GM19452 (cell line): Measurements from ENCODE around the gene CACNB4.

Source experiments
- ATAC-seq: cut with Tn5 transposase; IDR thresholded peaks from one replicate; pipeline ENCODE4 v1.9.1; 2021; ENCODE audit not compliant: unreplicated experiment

CACNB4 gene

GRCh38 chr2:151862700-151863099, 236.1 kb downstream of the CACNB4 start:
- ATAC-seq: peak; percentile 99

- no peak for ATAC-seq
Measured at GRCh38 chr2:151861174-151861573, 237.7 kb downstream of the CACNB4 start.

- no peak for ATAC-seq
Measured at GRCh38 chr2:151860613-151861146, 238.2 kb downstream of the CACNB4 start.

- ATAC-seq: no peak
Measured at GRCh38 chr2:151860210-151860609, 238.6 kb downstream of the CACNB4 start.

- ATAC-seq: no peak
Measured at GRCh38 chr2:151857650-151858049, 241.2 kb downstream of the CACNB4 start.

- no peak for ATAC-seq
Measured at GRCh38 chr2:151855111-151855510, 243.7 kb downstream of the CACNB4 start.

GRCh38 chr2:151853070-151853758, 245.6 kb downstream of the CACNB4 start:
- no peak for ATAC-seq

GRCh38 chr2:151852260-151853069, 246.4 kb downstream of the CACNB4 start:
- no peak for ATAC-seq

GRCh38 chr2:151851761-151852160, 247.1 kb downstream of the CACNB4 start:
- ATAC-seq: no peak

- ATAC-seq: no peak
Measured at GRCh38 chr2:151849413-151850010, 249.3 kb downstream of the CACNB4 start.

- ATAC-seq: peak; percentile 44
Measured at GRCh38 chr2:151845884-151846283, 253.0 kb downstream of the CACNB4 start.

GRCh38 chr2:151845481-151845880, 253.4 kb downstream of the CACNB4 start:
- ATAC-seq: no peak

- no peak for ATAC-seq
Measured at GRCh38 chr2:151844211-151844896, 254.5 kb downstream of the CACNB4 start.

GRCh38 chr2:151843691-151844061, 255.2 kb downstream of the CACNB4 start:
- ATAC-seq: no peak

- peak; percentile 24 for ATAC-seq
Measured at GRCh38 chr2:151842830-151843690, 255.8 kb downstream of the CACNB4 start.

GRCh38 chr2:151841047-151841424, 257.8 kb downstream of the CACNB4 start:
- ATAC-seq: no peak

GRCh38 chr2:151840216-151841046, 258.4 kb downstream of the CACNB4 start:
- peak; percentile 99 for ATAC-seq

GRCh38 chr2:151837926-151838325, 260.9 kb downstream of the CACNB4 start:
- no peak for ATAC-seq

- ATAC-seq: no peak
Measured at GRCh38 chr2:151833984-151834383, 264.9 kb downstream of the CACNB4 start.
